NCI-H2196 (cell line): ENCODE data around the gene CERS6.
A peak's percentile ranks its signal among the peaks of the same experiment; 100 is the strongest.

Experiments
- DNase-seq: peaks from one replicate; lab custom pipeline; 2025; ENCODE audit not compliant: unreplicated experiment; lab: John Stamatoyannopoulos, UW

Gene CERS6

GRCh38 chr2:168441214-168441872 is 14.7 kb upstream of the CERS6 start:
- DNase-seq: no peak

DNA sequence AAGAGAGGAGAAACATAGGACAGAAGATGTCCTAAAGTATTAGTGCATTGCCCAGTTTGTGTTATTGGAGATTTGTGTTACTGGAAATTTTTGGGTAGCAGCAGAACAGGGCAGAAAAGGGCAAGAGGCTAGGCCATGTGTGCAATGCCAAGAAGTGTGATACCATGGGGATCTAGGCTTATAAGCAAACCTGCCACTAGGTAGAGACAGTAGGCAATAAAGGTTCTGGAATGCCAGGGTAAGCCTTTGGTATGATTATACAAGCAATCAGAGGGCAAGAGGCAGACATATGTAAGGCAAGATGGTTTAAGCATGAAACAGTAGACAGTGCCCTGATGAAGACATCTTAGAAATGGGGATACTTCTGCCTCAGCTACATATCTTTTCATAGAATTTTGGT is 12.3 kb upstream of the CERS6 start:
- DNase-seq: no peak

DNA sequence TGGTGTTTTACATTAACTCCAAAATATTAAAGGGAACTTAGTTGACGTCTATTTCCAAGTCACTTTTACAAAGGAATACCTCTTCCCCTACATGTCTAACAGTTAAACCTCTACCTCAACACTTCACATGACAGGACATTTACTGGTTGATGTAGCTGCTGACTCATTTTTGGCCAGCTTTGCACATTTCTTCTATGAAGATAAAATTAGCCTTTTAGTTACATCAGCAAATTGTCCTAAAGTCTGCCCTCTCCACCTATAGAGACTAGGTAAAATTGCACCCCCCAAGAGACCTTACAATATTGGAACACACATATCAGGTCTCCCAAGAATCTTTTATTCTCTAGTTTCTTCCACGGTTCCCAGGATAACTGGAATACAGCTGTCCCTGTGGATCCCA is 10.1 kb upstream of the CERS6 start:
- no peak for DNase-seq

GRCh38 chr2:168448980-168449379 is 7.1 kb upstream of the CERS6 start:
- no peak for DNase-seq

DNA sequence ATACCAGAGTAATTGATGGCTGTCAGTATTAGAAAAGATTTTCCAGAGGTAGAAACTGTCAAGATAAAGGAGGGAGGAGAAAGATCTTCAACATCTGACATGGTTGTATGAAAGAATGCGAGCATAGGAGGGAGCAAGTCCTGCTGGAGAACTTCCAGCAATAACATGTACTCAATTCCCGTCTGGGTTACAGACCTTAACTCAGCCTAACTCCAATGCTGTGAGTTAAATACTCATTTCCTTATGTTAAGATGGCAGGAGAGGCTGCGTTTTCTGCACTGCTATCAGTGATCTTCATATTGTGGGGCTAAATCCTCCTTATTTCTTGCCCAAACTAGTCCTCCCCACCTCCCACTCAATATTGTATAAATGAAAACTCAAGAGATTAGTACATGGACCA is 6.7 kb upstream of the CERS6 start:
- no peak for DNase-seq

DNA sequence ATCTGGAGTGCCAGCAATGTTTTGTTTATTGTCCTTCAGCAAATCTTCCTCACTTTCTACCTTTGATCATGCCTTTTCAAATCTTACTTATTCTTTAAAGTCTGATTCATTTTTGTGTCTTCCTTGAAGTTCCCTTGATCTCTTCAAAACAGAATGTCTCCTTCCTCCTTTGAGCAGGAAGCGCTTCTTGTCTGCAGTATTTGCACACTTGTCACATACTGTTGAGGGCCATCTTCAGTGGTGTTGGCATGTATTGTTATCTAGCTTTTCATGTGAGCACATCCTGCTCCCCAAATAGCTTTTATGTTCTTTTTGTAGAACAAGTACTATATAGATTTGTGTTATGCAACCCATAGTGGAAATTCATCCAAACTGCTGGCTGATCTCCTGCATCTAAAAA is 5.9 kb upstream of the CERS6 start:
- no peak for DNase-seq

- no peak for DNase-seq
Observed at GRCh38 chr2:168450732-168451131, 5.3 kb upstream of the CERS6 start.

DNA sequence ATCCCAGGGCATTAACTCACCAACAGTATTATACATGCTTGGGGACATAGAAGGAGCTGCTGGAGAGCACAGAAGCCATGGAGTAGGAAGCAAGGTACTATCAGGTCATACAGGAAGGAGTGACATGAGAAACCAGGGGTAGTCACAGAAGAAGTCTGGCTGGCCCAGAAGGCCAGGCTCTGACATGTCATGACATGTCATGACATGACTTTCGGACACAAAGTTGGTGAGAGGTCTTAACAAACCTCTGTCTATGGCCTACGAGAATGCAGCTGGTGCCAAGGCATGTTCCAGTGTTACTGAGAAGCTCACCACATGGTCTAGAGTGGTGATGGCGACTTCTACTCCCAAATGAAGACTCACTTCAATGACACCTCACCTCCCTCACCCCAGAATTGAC is 3.3 kb upstream of the CERS6 start:
- no peak for DNase-seq

DNA sequence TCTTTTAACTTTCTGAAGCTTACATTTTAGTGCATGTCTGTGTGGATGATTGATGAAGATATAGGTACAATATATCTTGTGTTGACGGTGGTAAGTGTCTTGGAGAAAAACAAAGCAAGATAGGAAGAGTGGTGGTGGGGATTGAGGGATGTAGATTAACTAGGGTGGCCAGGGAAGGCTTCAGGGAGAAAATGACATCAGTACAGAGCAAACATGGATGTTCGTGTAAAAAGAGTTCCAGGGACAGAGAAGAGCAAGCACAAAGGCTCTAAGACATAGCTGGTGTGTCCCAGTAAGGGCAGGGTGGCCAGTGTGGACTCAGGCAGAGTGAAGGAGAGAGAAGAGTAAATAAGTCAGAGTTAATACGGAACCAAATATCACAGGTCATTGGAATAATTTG is 2.7 kb upstream of the CERS6 start:
- no peak for DNase-seq

GRCh38 chr2:168454737-168455644 is 1.1 kb upstream of the CERS6 start:
- no peak for DNase-seq

- DNase-seq: peak; percentile 52
Observed at GRCh38 chr2:168456521-168457189, 583 bp downstream of the CERS6 start.

GRCh38 chr2:168457190-168457895 is 1.3 kb downstream of the CERS6 start:
- no peak for DNase-seq

DNA sequence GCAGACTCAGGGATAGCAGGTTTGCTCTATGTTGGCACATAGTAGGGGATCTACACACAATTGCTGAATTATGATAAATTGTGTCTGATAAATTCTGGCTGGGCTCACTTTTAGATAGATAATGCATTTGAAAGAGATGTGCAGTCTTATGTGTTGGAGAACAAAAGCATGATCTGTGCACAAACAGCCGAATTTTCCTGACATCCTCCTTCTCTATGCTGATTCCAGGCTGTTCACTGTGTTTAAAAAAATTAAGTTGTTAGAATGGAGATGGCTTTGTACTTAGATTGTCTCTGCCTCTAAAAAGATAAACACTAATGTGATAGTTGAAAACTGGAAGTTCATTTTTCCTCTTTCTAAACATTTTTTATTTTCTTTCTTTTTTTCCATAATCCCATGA is 2.1 kb downstream of the CERS6 start:
- no peak for DNase-seq

DNA sequence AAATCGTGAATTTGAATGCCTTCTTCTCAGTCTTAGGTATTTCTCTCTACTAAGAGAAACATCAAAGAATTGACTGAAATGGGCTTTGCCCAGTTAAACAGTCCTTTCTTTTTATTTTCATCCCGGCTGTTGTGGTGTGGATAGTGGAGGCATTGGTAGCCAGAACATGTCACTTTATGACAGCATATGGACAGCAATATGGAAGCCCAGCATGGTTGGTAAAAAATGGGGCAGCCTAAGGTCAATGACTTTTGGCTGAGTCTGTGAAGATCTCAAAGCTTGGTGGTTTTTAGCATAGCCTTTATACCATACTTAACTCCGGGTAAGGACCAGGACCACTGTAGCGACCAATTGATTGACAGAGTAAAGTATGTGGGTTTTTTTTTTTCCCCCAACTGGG is 3.2 kb downstream of the CERS6 start:
- DNase-seq: no peak

GRCh38 chr2:168460571-168460970 is 4.5 kb downstream of the CERS6 start:
- no peak for DNase-seq

- no peak for DNase-seq
Observed at GRCh38 chr2:168461178-168461941, 5.3 kb downstream of the CERS6 start.

GRCh38 chr2:168461942-168462331 is 5.9 kb downstream of the CERS6 start:
- DNase-seq: no peak

GRCh38 chr2:168462543-168463045 is 6.5 kb downstream of the CERS6 start:
- DNase-seq: no peak

GRCh38 chr2:168465594-168465993 is 9.5 kb downstream of the CERS6 start:
- DNase-seq: no peak

GRCh38 chr2:168466190-168466737 is 10.2 kb downstream of the CERS6 start:
- DNase-seq: no peak
